HG03135 (cell line): ENCODE results near the gene LAMTOR5.
"Not testable (repeated sequence)": the region's sequence is repeated elsewhere in the genome, so short reads cannot be mapped to it uniquely, and the experiment has no call there.

Source experiments
- ATAC-seq: cut with Tn5 transposase; IDR thresholded peaks from one replicate; pipeline ENCODE4 v1.9.1; 2021; ENCODE audit warnings: mild to moderate bottlenecking, moderate library complexity; ENCODE audit not compliant: unreplicated experiment

The LAMTOR5 gene

DNA sequence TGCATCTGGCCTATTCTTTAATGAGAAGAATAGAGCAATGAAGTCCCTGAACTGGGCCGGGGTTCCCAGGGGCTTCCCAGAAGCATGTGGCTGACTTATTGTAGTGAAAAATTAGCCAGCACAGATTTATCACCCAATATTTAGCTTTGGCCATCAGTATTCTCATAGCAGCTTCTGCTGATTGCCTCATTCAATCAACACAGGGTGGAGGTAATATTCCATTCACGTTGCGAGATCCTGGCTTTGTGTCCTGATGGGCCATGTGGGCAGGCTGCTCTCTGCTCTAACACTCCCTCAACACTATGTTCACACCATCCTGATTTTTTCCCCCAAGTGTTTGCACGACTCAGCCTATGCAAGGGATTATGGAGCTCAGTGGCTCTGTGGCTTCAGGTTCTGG, 21.5 kb upstream of the LAMTOR5 start:
- ATAC-seq = no peak

- no peak for ATAC-seq
Measured at GRCh38 chr1:110426854-110427253, 19.4 kb upstream of the LAMTOR5 start.

GRCh38 chr1:110425612-110426152, 18.2 kb upstream of the LAMTOR5 start:
- ATAC-seq = no peak

- no peak for ATAC-seq
Measured at GRCh38 chr1:110424699-110425611, 17.5 kb upstream of the LAMTOR5 start.

- no peak for ATAC-seq
Measured at GRCh38 chr1:110420874-110421793, 13.6 kb upstream of the LAMTOR5 start.

GRCh38 chr1:110420023-110420662, 12.6 kb upstream of the LAMTOR5 start:
- no peak for ATAC-seq

DNA sequence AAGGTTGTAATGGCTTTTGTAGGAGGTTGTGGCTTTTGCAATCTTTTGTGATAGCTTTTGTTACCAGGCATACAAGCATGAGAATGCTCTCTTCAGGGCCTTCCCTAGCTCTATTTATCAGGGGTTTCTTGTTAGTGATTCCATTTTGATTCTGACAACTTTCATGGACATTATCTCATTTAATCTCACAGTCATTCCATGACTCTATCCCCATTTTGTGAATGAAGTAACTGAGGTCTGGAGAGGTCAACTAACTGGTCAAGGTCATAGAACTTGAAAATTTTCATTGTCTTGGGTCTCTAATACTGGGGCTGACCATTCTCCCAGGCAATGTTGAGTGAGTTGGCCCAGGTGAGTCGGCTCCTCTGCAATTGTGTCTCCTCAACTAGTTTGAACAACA, 11.2 kb upstream of the LAMTOR5 start:
- no peak for ATAC-seq

DNA sequence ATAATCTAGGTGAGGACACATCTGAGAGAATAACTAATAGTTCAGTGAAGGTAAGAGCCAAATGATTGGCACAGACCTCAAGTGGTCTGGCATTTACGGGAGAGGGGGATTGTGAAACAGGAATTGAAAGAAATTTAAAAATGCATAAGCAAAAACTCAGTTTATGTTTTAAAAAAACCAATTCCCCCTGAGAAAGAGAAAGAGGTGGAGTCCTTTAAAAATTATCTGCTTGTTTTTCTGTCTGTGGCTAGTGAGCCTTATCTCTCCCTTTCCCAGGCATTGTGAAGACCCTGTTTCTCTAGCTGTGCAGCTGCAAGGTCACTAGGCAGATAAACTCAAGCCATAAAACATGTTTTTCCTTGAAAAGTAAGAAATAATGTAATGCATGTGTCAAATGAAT, 5.6 kb upstream of the LAMTOR5 start:
- not testable (repeated sequence) for ATAC-seq

DNA sequence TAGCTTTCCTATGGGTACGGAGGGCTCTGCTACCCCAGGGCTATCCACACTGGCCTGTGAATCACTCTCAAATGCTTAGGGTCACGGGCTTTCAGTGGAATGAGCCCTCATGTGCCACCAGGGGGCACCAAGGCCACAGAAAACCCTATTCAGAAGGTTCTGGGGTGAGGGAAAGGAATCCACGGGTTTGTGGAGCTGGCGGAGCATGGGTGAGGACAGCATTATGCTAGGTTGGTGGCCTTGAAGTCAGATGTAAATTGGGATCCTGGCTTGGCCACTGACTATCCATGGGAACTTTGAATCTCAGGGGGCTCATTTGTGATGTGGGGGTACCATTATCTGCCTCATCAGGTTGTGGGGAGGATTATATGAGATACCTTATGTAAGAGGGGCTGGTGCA, 5.1 kb upstream of the LAMTOR5 start:
- ATAC-seq = no peak

GRCh38 chr1:110411173-110411735, 3.8 kb upstream of the LAMTOR5 start:
- no peak for ATAC-seq

GRCh38 chr1:110409316-110409715, 1.8 kb upstream of the LAMTOR5 start:
- ATAC-seq = no peak

GRCh38 chr1:110408488-110408887, 994 bp upstream of the LAMTOR5 start:
- no peak for ATAC-seq

DNA sequence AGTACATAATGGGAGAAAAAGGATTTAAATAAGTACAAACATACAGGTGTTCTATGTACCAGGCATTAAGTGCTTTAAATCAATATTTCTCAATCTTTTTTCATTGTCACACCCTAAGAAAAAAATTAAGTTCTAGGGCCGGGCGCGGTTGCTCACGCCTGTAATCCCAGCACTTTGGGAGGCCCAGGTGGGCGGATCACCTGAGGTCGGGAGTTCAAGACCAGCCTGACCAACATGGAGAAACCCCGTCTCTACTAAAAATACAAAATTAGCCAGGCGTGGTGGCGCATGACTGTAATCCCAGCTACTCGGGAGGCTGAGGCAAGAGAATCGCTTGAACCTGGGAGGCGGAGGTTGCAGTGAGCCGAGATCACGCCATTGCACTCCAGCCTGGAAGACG, 1.1 kb downstream of the LAMTOR5 start:
- ATAC-seq = not testable (repeated sequence)

DNA sequence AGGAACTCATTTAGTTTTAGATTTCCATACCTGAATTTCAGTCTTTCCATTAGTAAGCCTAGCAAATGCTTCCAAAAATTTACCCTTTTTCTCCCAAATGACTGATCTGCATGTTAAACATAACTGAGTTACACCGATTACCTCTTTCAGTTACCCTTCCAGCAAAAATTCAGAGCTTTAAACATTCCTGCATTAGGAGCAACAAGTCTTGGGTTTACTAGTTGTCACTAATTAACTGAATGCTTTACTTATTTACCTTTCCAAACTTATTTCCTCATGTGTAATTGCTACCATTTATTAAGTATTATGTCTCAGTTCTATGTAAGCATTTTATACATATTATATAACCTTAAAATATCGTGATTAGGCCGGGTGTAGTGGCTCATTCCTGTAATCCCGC, 3.1 kb downstream of the LAMTOR5 start:
- ATAC-seq = no peak

- ATAC-seq = no peak
Measured at GRCh38 chr1:110403805-110404204, 3.7 kb downstream of the LAMTOR5 start.

GRCh38 chr1:110396259-110396958, 11.1 kb downstream of the LAMTOR5 start:
- ATAC-seq = not testable (repeated sequence)

GRCh38 chr1:110394493-110394820, 13.0 kb downstream of the LAMTOR5 start:
- no peak for ATAC-seq

GRCh38 chr1:110393691-110394492, 13.6 kb downstream of the LAMTOR5 start:
- no peak for ATAC-seq

GRCh38 chr1:110393286-110393685, 14.2 kb downstream of the LAMTOR5 start:
- ATAC-seq = no peak
